AG10803 (cell line): ENCODE results near the gene HTR6.

Source experiments
- DNase-seq: peaks from one replicate; pipeline ENCODE4 v3.0.0; 2010; ENCODE audit warnings: low read depth
- H3K4me3 ChIP-seq: 2 replicates; pipeline ENCODE4 v1.5.1; 2011; ENCODE audit warnings: mild to moderate bottlenecking, low read length, control low read depth
- CTCF ChIP-seq: conservative IDR thresholded peaks from 2 replicates; pipeline ENCODE4 v1.5.1; 2011; ENCODE audit warnings: mild to moderate bottlenecking, low read length, control low read depth, inconsistent platforms

The HTR6 gene

GRCh38 chr1:19651141-19651737 lies 13.4 kb upstream of the HTR6 start:
- peak; percentile 58 for DNase-seq
- no peak overlapping the region for H3K4me3 ChIP-seq
- peak; percentile 86 for TF ChIP-seq CTCF

GRCh38 chr1:19654386-19654785 lies 10.3 kb upstream of the HTR6 start:
- no peak for TF ChIP-seq CTCF
- no peak for DNase-seq
- H3K4me3 ChIP-seq: no peak overlapping the region

GRCh38 chr1:19654886-19655717 lies 9.6 kb upstream of the HTR6 start:
- DNase-seq: no peak
- no peak for TF ChIP-seq CTCF
- H3K4me3 ChIP-seq: no peak overlapping the region

GRCh38 chr1:19655718-19656080 lies 9.0 kb upstream of the HTR6 start:
- DNase-seq: no peak
- H3K4me3 ChIP-seq: no peak overlapping the region
- TF ChIP-seq CTCF: no peak

- no peak for DNase-seq
- H3K4me3 ChIP-seq: no peak overlapping the region
- no peak for TF ChIP-seq CTCF
Observed at GRCh38 chr1:19656134-19656779, 8.4 kb upstream of the HTR6 start.

- no peak for DNase-seq
- no peak overlapping the region for H3K4me3 ChIP-seq
- no peak for TF ChIP-seq CTCF
Observed at GRCh38 chr1:19656780-19657466, 7.8 kb upstream of the HTR6 start.
